HG03025 (cell line): ENCODE measurements around the gene RHOB.

ENCODE experiments used
- ATAC-seq: cut with Tn5 transposase; IDR thresholded peaks from one replicate; pipeline ENCODE4 v1.9.1; 2021; ENCODE audit warnings: mild to moderate bottlenecking, moderate library complexity; ENCODE audit not compliant: unreplicated experiment, low FRiP score

RHOB gene

DNA sequence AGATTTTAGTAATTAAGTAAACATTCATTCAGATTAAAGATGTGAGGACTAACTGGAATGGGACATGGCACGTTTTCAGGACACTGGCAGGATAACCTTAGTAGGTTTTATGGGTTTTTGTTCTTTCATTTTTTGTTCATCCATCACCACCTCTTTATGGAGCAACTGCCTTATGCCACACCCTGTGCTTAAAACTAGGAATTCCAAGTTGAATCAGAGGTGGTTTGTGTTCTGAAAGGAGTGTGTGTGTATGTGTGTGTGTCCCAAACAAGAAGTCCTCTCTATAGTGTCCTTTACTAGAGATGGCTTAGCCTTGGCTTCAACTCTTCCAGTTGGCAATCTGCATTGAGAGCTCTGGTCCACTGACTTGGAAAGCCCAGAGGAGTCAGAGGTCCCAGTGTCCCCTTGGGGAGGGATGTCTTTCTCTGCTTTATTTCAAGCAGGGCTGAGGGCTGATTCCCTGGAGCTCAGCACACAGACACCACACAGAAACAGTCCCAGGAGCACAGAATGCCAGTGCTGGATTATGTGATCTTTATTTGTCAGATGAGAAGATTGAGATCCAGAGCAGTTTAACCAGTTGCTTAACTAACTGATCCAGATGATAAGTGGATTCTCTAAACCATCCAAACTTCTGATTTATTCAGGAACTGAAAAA is 25.2 kb downstream of the RHOB start:
- ATAC-seq = no peak

DNA sequence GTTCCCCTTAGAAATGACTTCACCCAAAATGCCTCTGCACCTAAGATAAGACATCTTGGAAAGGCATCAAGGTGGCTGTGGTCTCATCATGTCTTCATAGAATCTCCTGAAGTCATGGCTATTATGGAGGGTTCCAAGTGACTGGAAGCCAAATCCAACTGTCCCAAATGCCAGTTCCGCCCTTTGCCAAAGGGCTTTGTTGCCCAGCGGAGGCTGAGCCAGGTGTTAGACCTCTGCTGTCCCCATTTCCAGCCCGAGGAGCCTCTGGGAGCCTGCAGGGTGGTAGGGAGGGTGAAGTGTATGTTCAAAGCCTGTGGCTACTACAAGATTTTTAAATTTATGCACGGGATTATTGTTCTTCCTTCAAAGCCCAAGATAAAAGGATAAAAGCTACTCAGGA is 25.7 kb downstream of the RHOB start:
- no peak for ATAC-seq

DNA sequence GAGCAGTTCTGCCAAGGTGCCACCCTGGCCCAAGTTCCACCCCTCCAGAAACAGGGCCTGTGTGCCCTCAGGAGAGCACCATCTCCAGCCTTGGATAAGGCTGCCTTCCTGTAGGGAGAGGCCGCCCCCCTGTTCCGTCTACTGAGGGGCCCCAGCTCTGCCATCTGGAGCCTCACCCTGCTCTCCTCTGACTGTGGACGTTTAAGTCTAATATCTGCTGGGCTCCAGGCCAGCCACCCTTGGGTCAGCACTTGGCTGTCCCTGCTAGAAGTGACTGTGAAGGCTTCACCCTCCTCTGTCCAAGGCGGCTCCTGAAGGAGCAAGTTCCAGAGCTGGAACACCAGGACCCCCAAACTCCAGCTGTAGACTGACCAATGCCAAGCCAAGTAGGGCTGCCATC is 26.3 kb downstream of the RHOB start:
- no peak for ATAC-seq

DNA sequence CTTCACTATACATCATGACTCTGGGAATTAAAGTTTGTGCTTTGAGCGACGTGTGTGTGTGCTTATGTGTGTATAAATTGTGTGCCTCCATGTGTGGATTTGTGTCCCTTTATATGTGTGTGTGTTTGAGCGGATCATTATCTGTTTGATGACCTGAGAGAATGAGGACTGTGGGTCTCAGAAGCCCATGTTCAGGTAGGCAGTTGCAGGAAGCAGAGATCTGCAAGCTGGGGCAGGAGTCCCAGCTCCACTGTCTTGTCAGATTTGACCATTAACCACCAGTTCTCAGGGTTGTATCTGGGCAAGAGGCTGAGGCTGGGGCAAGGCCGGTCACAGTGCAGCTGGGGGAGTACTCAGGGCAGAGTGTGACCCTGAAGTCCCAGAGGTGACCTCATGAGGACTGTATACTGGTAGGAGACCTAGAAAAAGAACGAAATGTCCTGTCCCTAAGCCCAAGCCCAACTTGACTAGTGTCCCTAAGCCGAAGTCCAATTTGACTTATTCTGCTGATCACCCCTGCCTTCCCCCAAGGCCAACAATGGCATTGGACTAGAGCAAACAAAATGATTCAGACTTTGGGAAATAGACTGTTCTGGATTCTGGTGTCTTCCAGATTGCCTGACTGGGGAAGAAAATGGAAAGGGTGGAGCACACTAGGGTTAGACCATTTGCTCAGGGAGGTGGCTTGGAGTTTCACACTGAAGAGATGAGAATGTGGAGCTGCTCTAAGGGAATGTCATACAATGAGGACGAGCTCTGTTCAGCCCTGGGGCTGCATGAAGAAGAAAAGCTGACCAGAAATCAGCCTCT is 28.1 kb downstream of the RHOB start:
- no peak for ATAC-seq

DNA sequence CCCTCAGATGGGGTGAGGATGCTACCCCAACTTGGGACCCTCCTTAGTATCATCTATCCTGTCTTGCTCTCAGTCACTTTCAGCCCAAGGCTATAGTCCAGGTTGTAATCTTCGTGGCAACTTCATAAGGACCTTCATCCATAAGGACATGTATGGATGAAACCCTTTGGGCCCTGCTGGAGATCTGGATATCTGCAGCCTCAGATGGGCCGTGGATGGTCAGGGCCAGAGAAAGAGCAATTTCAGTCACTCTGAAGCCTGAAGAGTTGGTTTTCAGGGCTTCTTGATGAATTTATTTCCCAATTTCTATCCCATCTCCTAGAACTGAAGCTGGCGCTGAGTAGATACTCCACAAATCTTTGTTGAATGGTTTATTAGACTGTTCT is 28.7 kb downstream of the RHOB start:
- ATAC-seq = no peak

DNA sequence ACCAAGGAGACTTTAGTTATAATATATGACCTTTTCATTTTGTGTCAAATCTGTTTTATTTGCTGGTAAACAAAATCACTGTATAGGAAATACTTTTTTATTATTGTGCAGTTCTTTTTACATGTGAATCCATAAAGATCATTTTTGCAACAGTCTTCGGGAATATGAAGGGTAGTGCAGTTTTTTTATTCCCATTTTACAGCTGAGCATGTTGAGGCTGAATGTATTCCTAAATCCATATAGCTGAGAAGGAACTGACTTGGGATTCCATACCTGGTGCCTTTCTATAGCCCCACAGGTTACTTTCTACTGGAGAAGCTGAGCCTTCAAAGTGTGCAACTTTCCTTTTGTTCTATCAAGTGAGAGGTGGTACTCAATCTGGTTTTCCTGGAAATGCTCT is 29.6 kb downstream of the RHOB start:
- ATAC-seq = no peak

DNA sequence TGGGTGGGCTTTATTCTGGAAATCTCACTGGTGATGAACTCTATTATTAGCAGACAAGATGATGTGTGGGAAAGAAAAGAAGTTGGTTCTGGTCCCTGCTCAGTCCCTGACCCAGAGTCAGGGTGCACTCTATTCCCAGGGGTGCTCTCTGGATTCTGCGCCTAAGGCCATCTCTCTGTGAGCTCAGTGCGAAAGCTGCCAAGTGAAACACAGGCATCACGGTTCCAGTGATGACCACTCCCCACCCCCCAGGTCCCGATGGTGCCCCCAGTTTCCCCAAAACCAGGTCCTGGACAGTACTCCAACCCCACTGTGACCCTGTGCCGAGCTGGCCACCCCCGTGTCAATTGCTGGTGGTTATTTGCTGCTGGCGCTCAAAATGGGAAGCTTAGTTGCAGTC is 30.1 kb downstream of the RHOB start:
- no peak for ATAC-seq

DNA sequence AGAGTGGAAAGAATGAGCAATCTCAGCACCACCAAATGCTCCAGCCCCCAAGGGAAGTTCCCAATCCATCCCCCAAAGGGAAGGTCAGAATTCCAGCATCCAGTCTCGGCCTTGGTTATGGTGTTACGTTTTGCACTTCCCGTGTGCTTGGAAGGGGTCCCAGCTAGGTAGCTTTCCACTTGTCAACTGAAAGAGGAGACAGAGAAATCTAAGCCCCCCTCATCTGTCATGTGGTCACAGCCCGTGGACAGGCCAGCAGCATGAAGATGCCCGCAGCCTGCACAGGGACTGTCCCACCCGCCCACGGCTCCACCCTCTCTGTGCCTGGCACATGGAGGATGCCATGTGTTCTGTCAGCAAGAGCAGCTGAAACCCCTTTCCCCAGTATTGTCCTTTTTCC is 32.1 kb downstream of the RHOB start:
- no peak for ATAC-seq

DNA sequence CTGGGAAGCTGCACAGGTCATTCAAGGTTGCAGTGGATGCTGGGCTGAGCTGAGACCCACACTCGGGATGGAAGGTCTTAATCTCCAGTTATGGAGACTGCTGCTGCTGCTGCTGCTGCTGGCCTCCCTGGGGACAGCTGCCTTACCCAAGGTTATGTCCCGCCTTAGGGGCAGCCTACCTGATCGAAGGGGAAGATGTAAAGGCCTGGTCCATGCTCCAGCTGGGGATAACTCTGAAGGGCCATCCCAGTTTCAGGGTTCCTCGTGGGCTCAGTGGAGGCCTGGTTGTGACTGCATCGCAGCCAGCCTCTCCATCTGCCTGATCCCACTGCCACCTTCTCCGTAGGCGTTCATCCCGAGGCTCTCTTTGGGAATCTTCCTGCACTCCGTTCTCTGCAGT is 33.0 kb downstream of the RHOB start:
- no peak for ATAC-seq

DNA sequence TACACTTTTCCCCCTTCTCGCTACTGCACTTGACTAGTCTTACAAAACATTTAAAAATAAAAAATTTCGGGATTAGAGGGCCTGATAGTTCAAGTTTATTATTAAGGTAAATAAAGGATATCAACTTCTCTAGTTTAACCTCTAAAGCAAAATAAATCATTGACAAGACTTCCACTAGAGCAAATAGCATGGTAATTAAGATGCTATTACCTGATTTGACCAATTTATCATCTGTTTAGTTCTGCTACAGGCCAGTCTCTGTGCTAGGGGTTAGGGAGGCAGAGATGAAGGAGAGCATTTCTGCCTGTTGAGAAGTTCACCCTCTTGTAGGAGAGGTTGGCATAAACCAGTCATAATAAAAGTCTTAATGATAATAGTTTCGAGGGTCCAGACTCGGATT is 34.0 kb downstream of the RHOB start:
- no peak for ATAC-seq

DNA sequence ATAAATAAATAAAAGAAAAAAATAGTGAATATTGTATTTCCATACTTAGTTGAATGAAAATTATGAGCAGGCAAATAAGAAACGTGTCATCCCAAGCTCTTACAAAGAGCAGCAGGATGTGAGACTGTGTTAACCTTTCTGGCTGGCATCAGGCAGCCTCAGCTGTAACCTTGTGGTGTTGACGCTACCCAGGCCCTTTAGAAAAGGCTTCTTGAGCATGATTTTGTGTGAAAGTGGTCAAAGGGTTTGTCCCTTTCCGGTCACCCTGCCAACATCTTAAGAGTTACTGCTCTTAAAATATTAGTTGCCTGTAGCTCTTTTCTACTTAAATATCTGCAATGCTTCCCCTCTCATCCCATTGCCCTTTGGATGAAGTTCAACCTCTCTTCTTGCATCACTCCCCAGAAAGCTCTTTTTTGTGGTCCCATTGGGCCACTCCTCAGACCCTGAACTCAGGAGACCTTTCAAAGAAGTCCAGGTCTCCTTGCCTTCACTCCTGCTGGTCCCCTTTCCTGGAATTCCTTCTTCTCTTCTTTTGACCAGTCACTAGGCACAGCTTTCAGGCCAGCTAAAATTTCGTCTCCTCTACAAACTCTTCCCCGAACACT is 35.0 kb downstream of the RHOB start:
- no peak for ATAC-seq

DNA sequence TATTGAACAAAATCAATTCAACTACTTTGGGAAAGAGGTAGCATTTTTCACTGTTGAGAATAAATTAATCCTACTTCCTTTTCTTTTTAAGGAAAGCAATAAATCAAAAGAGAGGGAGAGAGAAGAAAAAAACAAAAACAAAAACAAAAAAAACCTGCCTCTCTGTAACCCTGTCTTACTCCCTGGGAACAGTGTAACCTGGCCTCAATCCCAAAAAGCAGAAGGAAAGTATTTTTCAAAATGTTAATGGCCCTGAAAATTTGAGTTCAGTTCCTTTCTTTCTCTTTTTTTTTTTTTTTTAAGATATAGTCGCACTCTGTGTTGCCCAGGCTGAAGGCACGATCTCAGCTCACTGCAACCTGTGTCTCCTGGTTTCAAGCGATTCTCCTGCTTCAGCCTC is 35.9 kb downstream of the RHOB start:
- ATAC-seq = no peak

DNA sequence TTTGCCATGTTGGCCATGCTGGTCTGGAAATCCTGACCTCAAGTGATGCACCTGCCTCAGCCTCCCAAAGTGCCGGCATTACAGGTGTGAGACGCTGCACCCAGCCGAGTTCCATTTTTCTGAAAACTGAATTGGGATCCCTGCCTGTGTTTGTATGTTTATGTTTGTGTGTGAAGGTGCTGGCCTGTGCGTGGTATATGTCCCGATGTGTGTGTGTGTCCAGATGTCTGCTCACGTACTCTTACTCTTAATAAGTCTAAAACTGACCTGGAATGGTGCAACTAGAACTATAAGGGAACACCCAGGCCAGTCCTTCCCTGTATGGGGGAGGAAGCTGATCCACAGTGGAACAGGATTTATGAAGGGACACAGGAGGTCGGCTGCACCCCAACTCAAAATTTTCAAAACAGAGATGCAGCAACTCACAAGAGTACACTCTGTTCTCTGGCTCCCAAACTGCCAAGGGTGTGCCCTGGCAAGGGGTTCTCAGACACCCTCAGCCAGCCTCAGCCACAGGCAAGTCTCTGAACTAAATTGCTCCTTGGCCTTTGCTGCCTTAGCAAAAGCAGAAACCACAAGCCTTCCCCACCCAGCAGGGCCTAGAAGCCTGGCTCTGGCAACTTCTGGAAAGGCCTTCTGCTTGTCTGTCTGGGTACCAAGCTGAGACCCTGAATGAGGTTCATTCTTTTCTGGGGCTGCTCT is 36.5 kb downstream of the RHOB start:
- ATAC-seq = no peak

DNA sequence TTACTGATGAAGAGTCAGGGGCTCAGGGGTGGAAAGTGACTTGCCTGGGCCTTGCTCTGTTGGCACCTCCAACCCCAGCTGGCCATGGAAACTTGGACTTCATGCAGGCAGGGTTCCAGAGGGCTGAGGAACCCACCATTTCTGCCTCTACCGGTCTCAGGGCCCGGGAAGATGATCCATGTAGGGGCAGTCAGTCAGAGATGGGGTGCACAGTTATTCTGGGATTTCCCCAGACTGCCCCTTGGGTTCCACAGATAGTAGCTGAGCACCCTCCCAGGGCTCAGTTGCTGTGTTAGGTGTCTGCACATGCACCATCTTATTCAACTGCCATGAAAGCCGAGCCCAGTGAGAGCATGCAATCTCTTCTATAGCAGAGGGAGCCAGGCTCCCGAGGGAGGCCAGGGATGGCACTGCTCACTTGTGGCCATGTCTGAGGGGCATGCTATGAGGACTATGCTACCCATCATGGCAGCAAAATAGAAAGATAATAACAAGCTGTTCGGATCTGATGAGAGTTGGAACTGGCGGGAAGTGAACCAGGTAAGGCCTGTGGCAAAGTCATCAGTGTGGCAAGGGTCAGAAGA is 37.3 kb downstream of the RHOB start:
- no peak for ATAC-seq

DNA sequence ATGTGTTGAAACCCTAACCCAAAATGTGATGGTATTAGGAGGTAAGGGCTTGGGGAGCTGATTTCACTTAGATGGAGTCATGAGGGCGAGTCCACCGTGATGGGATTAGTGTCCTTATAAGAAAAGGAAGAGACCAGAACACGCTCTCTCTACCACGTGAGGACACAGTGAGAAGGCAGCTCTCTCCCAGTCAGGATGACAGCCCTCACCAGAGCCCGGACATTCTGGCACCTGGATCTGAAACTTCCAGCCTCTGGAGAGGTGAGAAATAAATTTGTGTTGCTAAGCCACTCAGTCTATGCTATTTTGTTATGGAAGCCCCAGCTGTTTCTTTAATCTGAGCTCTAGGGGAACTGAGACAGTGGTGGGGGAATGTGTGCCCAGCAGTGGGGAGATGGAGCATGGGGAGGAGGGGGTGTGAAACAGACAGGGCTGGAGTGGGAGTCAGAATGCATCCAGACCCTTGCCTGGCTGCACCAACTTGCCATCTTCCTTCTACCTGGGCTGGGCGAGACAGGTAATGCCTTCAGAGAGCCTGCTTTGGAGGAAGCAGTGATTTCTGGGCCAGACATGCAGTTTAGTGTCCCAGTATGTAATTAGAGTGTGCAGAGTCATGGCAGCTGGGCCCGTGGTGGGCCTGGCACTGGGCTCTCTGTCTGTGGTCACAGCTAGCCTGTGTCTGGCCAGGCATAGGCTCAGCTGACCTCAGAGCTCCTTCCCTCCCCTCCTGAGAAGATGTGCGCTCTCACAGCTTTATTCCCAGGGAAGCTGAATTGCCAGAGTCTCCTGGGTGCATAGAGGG is 38.1 kb downstream of the RHOB start:
- ATAC-seq = no peak

DNA sequence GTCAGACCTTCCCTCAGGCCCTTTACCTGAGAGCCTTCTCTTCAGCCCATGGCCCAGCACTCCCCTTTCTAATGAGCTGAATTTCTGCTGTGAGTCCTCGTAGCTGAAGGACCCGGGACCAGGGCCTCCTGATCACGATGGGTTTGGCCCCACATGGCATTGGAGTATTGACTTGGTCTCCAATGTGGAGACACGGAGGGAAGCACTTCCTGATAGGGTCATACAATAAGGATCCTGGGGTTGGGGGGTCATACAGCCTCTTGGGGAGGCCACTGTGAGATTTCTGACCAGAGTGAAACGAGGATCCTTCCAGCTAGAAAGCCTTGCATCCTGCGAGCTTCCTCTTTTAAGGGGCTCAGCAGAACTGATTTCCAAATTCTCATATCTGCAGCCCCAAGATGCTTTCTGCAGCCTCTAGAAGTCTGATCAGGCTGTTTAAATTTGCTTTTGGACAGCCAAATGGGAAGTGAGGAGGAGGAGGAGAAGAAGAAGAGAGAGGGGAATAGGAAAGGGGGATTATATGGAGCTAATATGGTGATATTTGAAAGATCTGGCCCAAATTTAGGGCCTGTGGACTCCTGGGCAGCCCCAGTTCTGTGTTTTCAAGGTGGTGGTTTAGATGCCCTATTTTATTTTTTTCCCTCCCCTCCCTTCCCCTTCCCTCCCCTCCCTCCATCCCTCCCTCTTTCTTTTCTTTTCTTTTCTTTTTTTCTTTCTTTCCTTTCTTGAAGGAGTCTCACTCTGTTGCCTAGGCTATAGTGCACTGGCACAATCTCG is 38.9 kb downstream of the RHOB start:
- ATAC-seq = no peak

DNA sequence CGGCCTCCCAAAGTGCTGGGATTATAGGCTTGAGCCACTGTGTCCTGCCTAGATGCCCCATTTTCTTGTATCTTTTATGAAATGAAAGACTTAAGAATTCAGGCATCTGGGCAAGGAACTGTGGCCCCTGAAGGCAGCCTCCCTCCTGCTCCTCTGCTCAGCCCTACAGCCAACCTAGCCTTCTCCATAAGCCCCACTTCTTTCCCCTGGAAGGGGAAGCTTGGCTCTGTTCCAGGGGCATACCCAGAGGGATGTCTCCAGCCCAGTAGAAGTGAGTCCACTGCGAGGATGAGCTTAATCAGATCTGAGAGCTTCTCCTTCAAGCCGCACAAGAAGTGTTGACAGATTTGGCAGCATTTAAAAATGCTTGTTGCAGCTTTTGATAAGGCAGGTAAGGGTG is 39.7 kb downstream of the RHOB start:
- no peak for ATAC-seq

DNA sequence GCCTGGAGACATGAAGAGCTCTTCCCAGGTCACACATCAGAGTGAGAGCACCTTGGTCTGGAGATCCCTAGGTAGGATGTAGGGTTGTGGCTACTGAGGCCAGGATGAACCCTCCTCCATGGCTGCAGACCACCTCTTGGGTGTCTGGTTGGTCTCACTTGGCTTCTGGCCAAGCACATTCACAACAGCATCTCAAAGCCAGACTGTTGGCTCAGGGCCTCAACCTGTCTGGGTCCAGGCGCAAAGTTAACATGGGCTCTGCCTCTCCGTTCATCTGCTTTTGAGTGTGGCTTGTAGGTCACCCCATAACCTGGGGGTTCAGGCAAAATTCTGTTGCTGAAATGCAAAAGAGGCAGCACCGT is 40.1 kb downstream of the RHOB start:
- ATAC-seq = no peak

DNA sequence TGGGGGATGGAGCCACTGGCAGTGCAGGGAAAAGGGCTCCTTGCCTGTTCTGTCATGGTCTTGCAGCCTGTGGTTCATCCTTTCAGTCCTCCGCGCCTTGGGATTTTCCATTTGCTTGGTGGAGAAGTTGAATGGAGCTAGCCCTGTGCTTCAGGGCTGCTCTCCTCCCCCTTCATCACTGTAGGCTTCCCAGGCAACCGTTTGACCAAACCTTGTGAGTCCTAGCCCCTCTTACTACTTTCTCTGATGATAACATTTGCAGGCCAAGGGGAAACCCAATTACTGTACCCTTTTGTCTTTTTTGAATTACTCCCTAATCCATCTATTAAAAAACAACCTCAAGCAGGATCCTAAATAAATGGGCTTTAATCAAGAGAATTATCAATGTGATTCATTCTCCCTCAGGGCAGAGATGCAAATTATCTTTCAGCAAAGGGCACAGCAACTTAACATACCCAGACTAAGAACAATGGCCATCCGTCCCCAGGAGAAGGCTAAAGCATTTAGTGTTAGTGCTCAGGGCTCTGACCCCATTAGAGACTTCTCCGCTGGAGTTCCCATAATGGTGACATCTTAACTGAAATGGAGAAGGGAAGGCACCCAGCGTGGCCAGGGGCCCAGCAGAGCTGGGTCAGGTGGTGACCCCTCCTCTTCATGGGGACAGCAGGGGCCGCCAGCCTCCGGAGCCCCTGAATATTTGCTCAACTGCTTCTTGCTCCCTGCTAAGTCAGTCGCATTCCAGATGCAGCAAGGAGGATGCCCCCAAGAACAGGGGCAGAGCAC is 40.7 kb downstream of the RHOB start:
- no peak for ATAC-seq
